ENCODE measurements around the gene NUP210. TPM values are rescaled to one million over a fixed set of nuclear protein-coding genes. Genes with fewer than 3 reads are reported as not detected.

Gene NUP210
- total RNA-seq, 1 experiment from 2014 or later: 64.0 TPM

GRCh38 chr3:13373975-13374586, 46.0 kb downstream of the NUP210 start:
- ChIA-PET CTCF (interaction anchor here (0.7 kb wide), 1 partner anchor 1226 kb away, joined by 3 read pairs; no protein-coding TSS in a partner anchor), POLR2A (ENCODE audit: unreplicated experiment) (no interaction called here)
- Histone ChIP-seq H3K36me3 (ENCODE audit: low read depth, low read length) (peaks cover 19% of the 10 kb centered on the region; the same call in 1 of the 2 replicates), H3K4me2 (ENCODE audit: low read length) (no peak overlapping the region), H3F3A (ENCODE audit: low read length, unreplicated experiment) (no peaks in the 10 kb centered on the region), H3K9ac (ENCODE audit: low read length) (no peak overlapping the region), H3K9me3 (ENCODE audit: low read length) (no peaks in the 10 kb centered on the region), H3K27ac (ENCODE audit: low read length) (no peak overlapping the region), H3K27me3 (ENCODE audit: low read length) (no peaks in the 10 kb centered on the region), H3K4me1 (ENCODE audit: insufficient read depth, low read length) (no peaks in the 10 kb centered on the region), H3K9me2 (replicated peaks; ENCODE audit: low read length) (no peaks in the 10 kb centered on the region), H3K79me2 (ENCODE audit: low read length) (no peaks in the 10 kb centered on the region), H2AFZ (ENCODE audit: low read length) (no peak overlapping the region), H4K20me1 (ENCODE audit: low read length) (no peaks in the 10 kb centered on the region), H3K4me3 (ENCODE audit: low read length) (no peak overlapping the region)
- no TSS peak for BruUV-seq (replicated peaks)
- intact Hi-C loops (cut with micrococcal nuclease): no loop called here
- ATAC-seq (no peak), DNase-seq (no peak)
- TF ChIP-seq EZH2 (IDR thresholded peaks at IDR 0.05; ENCODE audit: low read length, unreplicated experiment) (no peak), EZH2phosphoT487 (IDR thresholded peaks at IDR 0.05; ENCODE audit: borderline replicate concordance, low read length) (no peak), CTCF (conservative IDR thresholded peaks at IDR 0.05; ENCODE audit: low read depth, low read length) (no peak)

GRCh38 chr3:13372656-13373055, 47.5 kb downstream of the NUP210 start:
- ChIA-PET CTCF (no interaction called here), POLR2A (ENCODE audit: unreplicated experiment) (no interaction called here)
- H3K4me3 ChIP-seq (ENCODE audit: low read length): no peak overlapping the region
- TF ChIP-seq EZH2 (IDR thresholded peaks at IDR 0.05; ENCODE audit: low read length, unreplicated experiment) (no peak), EZH2phosphoT487 (IDR thresholded peaks at IDR 0.05; ENCODE audit: borderline replicate concordance, low read length) (no peak), CTCF (conservative IDR thresholded peaks at IDR 0.05; ENCODE audit: low read depth, low read length) (no peak)
- no peaks in the 10 kb centered on the region for H4K20me1 ChIP-seq (ENCODE audit: low read length)
- peaks cover 16% of the 10 kb centered on the region; the same call in 1 of the 2 replicates for H3K36me3 ChIP-seq (ENCODE audit: low read depth, low read length)
- no peak overlapping the region for H3K4me2 ChIP-seq (ENCODE audit: low read length)
- H3K9ac ChIP-seq (ENCODE audit: low read length): no peak overlapping the region
- DNase-seq (no peak), ATAC-seq (no peak)
- no peaks in the 10 kb centered on the region for H3F3A ChIP-seq (ENCODE audit: low read length, unreplicated experiment)
- intact Hi-C loops (cut with micrococcal nuclease): no loop called here
- BruUV-seq (replicated peaks): no TSS peak
- H3K79me2 ChIP-seq (ENCODE audit: low read length): no peaks in the 10 kb centered on the region
- H3K9me2 ChIP-seq (replicated peaks; ENCODE audit: low read length): no peaks in the 10 kb centered on the region
- no peaks in the 10 kb centered on the region for H3K27me3 ChIP-seq (ENCODE audit: low read length)
- no peak overlapping the region for H2AFZ ChIP-seq (ENCODE audit: low read length)
- H3K4me1 ChIP-seq (ENCODE audit: insufficient read depth, low read length): no peaks in the 10 kb centered on the region
- H3K27ac ChIP-seq (ENCODE audit: low read length): no peak overlapping the region
- H3K9me3 ChIP-seq (ENCODE audit: low read length): no peaks in the 10 kb centered on the region

GRCh38 chr3:13372126-13372525, 48.0 kb downstream of the NUP210 start:
- DNase-seq (no peak), ATAC-seq (no peak)
- Histone ChIP-seq H3K27ac (ENCODE audit: low read length) (no peak overlapping the region), H2AFZ (ENCODE audit: low read length) (no peak overlapping the region), H3K4me2 (ENCODE audit: low read length) (no peak overlapping the region), H3K79me2 (ENCODE audit: low read length) (no peaks in the 10 kb centered on the region), H3K9me3 (ENCODE audit: low read length) (no peaks in the 10 kb centered on the region), H3F3A (ENCODE audit: low read length, unreplicated experiment) (no peaks in the 10 kb centered on the region), H3K27me3 (ENCODE audit: low read length) (no peaks in the 10 kb centered on the region), H3K9me2 (replicated peaks; ENCODE audit: low read length) (no peaks in the 10 kb centered on the region), H3K4me3 (ENCODE audit: low read length) (no peak overlapping the region), H3K9ac (ENCODE audit: low read length) (no peak overlapping the region), H4K20me1 (ENCODE audit: low read length) (no peaks in the 10 kb centered on the region), H3K4me1 (ENCODE audit: insufficient read depth, low read length) (no peaks in the 10 kb centered on the region), H3K36me3 (ENCODE audit: low read depth, low read length) (peaks cover 16% of the 10 kb centered on the region; the same call in 1 of the 2 replicates)
- POLR2A ChIA-PET (ENCODE audit: unreplicated experiment): no interaction called here
- TF ChIP-seq EZH2phosphoT487 (IDR thresholded peaks at IDR 0.05; ENCODE audit: borderline replicate concordance, low read length) (no peak), EZH2 (IDR thresholded peaks at IDR 0.05; ENCODE audit: low read length, unreplicated experiment) (no peak), CTCF (conservative IDR thresholded peaks at IDR 0.05; ENCODE audit: low read depth, low read length) (no peak)
- BruUV-seq (replicated peaks): no TSS peak
- CTCF ChIA-PET: no interaction called here
- intact Hi-C loops (cut with micrococcal nuclease): no loop called here
